Spleen (tissue), 11 donors: ENCODE measurements around the gene CUX1. TPM values are rescaled to one million over a fixed set of nuclear protein-coding genes. Genes with fewer than 3 reads are reported as not detected.
"Not testable (repeated sequence)": the region's sequence is repeated elsewhere in the genome, so short reads cannot be mapped to it uniquely, and the experiment has no call there.

ENCODE experiments used
- DNase-seq: peaks from one replicate; pipeline ENCODE4 v3.0.0-alpha.2; 2020
- H3K27ac ChIP-seq, 8 donors: fragments of 200-600 bp; sonication (generic) in 7 of 8; 1 replicate in 4 of 8; 2 replicates in 4 of 8; pipeline versions ENCODE4 v1.5.0 to v1.8.0; 2016 to 2021; ENCODE audit warnings: inconsistent platforms in 4 of 8, mild to moderate bottlenecking in 4 of 8, moderate library complexity in 1 of 8
- H3K27me3 ChIP-seq, 7 donors: fragments of 200-600 bp; sonication (generic) in 6 of 7; replicated peaks in 1 of 7; 1 replicate in 4 of 7; 2 replicates in 3 of 7; pipeline versions ENCODE4 v1.5.0 to v1.8.0; 2016 to 2021; ENCODE audit warnings: inconsistent platforms in 3 of 7, mild to moderate bottlenecking in 1 of 7
- H3K36me3 ChIP-seq, 6 donors: fragments of 200-600 bp; sonication (generic) in 5 of 6; 1 replicate in 4 of 6; 2 replicates in 2 of 6; pipeline versions ENCODE4 v1.5.0 to v1.8.0; 2016 to 2021; ENCODE audit warnings: inconsistent platforms in 2 of 6
- H3K4me1 ChIP-seq, 6 donors: fragments of 200-600 bp; sonication (generic) in 5 of 6; 1 replicate in 3 of 6; 2 replicates in 3 of 6; pipeline versions ENCODE4 v1.5.0 to v1.8.0; 2016 to 2021; ENCODE audit warnings: inconsistent platforms in 3 of 6
- H3K4me3 ChIP-seq, 8 donors: fragments of 200-600 bp; sonication (generic) in 7 of 8; 1 replicate in 4 of 8; 2 replicates in 4 of 8; pipeline versions ENCODE4 v1.5.0 to v1.8.0; 2016 to 2021; ENCODE audit warnings: inconsistent platforms in 4 of 8, mild to moderate bottlenecking in 4 of 8, moderate library complexity in 2 of 8
- H3K9me3 ChIP-seq, 8 donors: fragments of 200-600 bp; sonication (generic) in 7 of 8; 1 replicate in 4 of 8; 2 replicates in 4 of 8; pipeline versions ENCODE4 v1.5.0 to v1.8.0; 2016 to 2021; ENCODE audit warnings: inconsistent platforms in 4 of 8
- POLR2A ChIP-seq, 3 donors: fragments of 450-650 bp; IDR thresholded peaks; one replicate each; pipeline ENCODE4 v1.5.1; 2017; ENCODE audit warnings: antibody characterized with exemption in 3 of 3, mild to moderate bottlenecking in 1 of 3
- POLR2AphosphoS5 ChIP-seq, 3 donors: sonication (generic); formaldehyde crosslinking; IDR thresholded peaks; one replicate each; pipeline ENCODE4 v1.5.1; 2017; ENCODE audit warnings: antibody characterized with exemption in 3 of 3
- WGBS, 5 donors: extraction: QIAGEN DNeasy Blood & Tissue Kit in 3 of 5; methylation state at CpG; one replicate each; pipeline versions ENCODE4 v1.1.5 to v1.1.7; 2013 to 2018; 5-methylcytosine and 5-hydroxymethylcytosine counted together
- intact Hi-C: fragments of 100-400 bp; cut with DNase I; formaldehyde crosslinking; loops from one replicate; pipeline ENCODE4 v1.15.0; 2023; ENCODE audit warnings: low total_unique reads
- polyA plus RNA-seq, 3 donors: library from polyadenylated mRNA; stranded (reverse); fragments of 200-250 nt; gene quantifications; one replicate each; pipeline ENCODE4 v1.2.1, GENCODE V29; 2013
- total RNA-seq, 7 donors: library from RNA; depleted of rRNA in 3 of 7; stranded (reverse); fragments of >200 nt in 3 of 7; fragmentation: NEBNext Ultra II Directional in 4 of 7; extraction: Animal tissue kit (Norgen Biotek cat#: 25700) in 4 of 7; gene quantifications; one replicate each; pipeline versions ENCODE4 v1.1.0 to v1.2.1, GENCODE V29; 2016 to 2021
- TF ChIP-seq, protein P1 (sequence below), 11 experiments: fragments of 200-600 bp in 7 of 11; fragments of 450-650 bp in 4 of 11; sonication (generic) in 4 of 11; IDR thresholded peaks in 8 of 11; conservative IDR thresholded peaks in 3 of 11; 1 replicate in 7 of 11; 2 replicates in 4 of 11; pipeline versions ENCODE4 v1.4.0 to v1.8.0; 2016 to 2021; ENCODE audit warnings: antibody characterized with exemption in 11 of 11, inconsistent platforms in 4 of 11, mild to moderate bottlenecking in 1 of 11
- donor health status: healthy with polysubstance abuse.
- donor health status: DM: no; HTN: no; CAD: no; lungs with moderate emphysema.
- donor health status: DM: no; HTN: no; CAD: no.
- donor health status: Bipolar disorder and iron deficiency.
- donor health status: healthy.
- donor health status: DM: no; HTN: no; CAD: no.
- donor health status: DM: yes; HTN: yes; CAD: no.

Gene CUX1
- total and polyA plus RNA-seq, 10 donors, result 9.1 to 95.8 (median 61.9) TPM

DNA sequence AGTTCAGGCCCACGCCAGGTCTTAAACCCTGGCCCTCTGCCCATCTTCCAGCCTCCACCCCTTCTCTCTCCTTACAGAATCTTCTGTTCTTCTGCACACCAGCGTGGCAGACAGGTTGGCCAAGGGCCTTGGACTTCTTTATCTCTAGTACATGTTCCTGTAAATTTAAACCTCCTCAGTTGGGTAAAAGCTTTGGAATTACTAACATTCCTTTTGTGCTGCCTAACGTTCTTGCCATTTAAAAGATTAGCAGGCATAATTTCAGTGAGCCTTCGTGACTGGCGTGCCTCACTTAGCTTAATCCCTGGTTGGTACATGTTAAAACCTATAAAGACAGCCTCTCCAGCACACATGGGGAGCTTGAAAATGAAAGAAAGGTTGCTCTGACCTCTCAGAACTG, 192.2 kb downstream of the CUX1 start:
- Histone ChIP-seq H3K27ac (no peak overlapping the region), H3K36me3 (peaks cover 0 to 32% (median 0%) of the 10 kb centered on the region in 6 donors)
- TF ChIP-seq POLR2A (IDR thresholded peaks at IDR 0.05) (no peak), POLR2AphosphoS5 (IDR thresholded peaks at IDR 0.05) (no peak)
- TF ChIP-seq, protein P1, sequence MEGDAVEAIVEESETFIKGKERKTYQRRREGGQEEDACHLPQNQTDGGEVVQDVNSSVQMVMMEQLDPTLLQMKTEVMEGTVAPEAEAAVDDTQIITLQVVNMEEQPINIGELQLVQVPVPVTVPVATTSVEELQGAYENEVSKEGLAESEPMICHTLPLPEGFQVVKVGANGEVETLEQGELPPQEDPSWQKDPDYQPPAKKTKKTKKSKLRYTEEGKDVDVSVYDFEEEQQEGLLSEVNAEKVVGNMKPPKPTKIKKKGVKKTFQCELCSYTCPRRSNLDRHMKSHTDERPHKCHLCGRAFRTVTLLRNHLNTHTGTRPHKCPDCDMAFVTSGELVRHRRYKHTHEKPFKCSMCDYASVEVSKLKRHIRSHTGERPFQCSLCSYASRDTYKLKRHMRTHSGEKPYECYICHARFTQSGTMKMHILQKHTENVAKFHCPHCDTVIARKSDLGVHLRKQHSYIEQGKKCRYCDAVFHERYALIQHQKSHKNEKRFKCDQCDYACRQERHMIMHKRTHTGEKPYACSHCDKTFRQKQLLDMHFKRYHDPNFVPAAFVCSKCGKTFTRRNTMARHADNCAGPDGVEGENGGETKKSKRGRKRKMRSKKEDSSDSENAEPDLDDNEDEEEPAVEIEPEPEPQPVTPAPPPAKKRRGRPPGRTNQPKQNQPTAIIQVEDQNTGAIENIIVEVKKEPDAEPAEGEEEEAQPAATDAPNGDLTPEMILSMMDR (IDR thresholded peaks at IDR 0.05 in 8 of 11, conservative IDR thresholded peaks at IDR 0.05 in 3 of 11), result no peak

DNA sequence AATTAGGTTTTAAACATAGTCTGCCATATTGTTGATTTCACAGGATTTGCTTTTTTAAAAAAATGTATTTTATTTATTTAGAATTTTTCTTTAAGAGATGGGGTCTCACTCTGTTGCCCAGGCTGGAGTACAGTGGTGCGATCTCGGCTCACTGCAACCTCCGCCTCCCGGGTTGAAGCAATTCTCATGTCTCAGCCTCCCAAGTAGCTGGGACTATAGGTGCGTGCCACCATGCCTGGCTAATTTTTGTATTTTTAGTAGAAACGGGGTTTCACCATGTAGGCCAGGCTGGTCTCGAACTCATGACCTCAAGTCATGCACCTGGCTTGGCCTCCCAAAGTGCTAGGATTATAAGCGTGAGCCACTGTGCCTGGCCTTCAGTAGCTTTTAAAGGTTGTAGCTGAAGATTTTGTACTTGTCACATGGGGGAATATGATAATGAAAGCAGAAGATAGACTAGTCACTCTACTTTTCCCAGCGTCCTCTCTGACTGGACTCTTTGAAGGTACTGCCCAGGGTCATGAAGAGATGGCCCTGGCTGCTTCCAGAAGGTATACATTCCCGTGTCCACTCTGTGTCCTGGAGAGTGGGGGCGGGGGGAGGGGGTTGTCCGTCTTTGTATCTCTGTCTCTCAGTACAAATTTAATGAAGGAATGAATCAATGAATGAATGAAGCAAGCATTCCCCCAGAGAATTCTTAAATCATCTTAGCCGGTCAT, 194.8 kb downstream of the CUX1 start:
- H3K27ac ChIP-seq, DNase-seq, H3K4me3 ChIP-seq, H3K27me3 ChIP-seq, H3K9me3 ChIP-seq, H3K4me1 ChIP-seq, intact Hi-C loops: not testable (repeated sequence)
- WGBS, 5 donors, result 93 to 98% (median 95%) methylated on average over 13 of the region's 13 CpGs
- peaks cover 0 to 33% (median 2%) of the 10 kb centered on the region in 6 donors for H3K36me3 ChIP-seq

More for the DNA sequence above, 192.2 kb downstream of the CUX1 start:
- no peak for DNase-seq
- H3K27me3 ChIP-seq, result no peaks in the 10 kb centered on the region
- WGBS, 5 donors, result 83 to 95% (median 92%) methylated on average over 5 of the region's 5 CpGs
- intact Hi-C loops, result no loop called here
- H3K4me3 ChIP-seq, result no peak overlapping the region
- H3K9me3 ChIP-seq, result no peaks in the 10 kb centered on the region
- no peaks in the 10 kb centered on the region for H3K4me1 ChIP-seq

DNA sequence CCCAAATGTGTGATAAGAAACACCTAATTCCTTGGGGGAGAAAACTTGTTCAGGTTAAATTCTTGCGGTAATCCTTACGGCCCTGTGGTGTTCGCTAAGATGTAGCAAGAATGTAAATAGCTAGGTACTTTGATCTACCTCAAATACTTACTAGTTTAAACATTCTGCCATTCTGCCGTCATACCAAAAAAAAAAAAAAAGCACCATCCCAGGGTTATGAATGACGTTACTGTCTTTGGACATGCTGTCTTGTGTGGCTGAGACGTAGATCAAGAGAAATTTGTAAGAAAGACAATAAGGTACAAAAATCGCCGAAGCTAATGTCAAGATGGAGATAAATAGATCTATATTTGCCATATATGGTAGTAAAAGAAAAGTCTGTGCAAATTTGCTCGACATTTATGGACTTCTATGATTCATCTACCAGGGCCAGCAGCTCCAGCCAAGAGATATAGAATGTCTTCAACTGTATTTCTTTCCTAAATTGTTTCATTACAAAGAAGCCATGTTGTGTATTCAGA, 195.6 kb downstream of the CUX1 start:
- Histone ChIP-seq H3K27me3 (no peaks in the 10 kb centered on the region), H3K27ac (no peak overlapping the region), H3K4me3 (no peak overlapping the region), H3K4me1 (no peaks in the 10 kb centered on the region), H3K36me3 (peaks cover 0 to 33% (median 2%) of the 10 kb centered on the region in 6 donors), H3K9me3 (no peaks in the 10 kb centered on the region)
- 80 to 91% (median 85%) methylated on average over 9 of the region's 9 CpGs for WGBS, 5 donors
- intact Hi-C loops, result no loop called here
- TF ChIP-seq POLR2AphosphoS5 (IDR thresholded peaks at IDR 0.05) (no peak), POLR2A (IDR thresholded peaks at IDR 0.05) (no peak)
- TF ChIP-seq, protein P1 (IDR thresholded peaks at IDR 0.05 in 8 of 11, conservative IDR thresholded peaks at IDR 0.05 in 3 of 11), result no peak
- DNase-seq, result no peak

DNA sequence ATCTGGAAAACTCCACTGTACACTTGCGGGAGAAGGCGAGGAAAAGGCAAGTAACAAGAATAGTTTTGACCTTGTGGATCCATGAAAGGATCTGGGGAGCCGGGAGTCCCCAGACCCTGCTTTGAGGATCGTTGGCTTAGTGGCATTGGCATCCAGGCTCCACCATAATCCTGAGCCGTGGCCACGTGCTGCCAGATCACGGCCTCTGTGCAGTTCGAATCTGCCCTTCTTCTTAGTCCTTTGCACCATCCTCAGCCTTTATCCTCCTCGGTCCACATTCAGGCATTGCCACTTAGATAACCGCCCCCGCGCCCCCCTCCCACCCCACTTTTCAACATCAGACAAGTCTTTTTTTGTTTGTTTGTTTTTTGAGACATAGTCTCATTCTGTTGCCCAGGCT, 201.4 kb downstream of the CUX1 start:
- DNase-seq, result peak; percentile 29
- H3K4me1 ChIP-seq, result peaks cover 0 to 1% (median 0%) of the 10 kb centered on the region in 6 donors
- 85 to 95% (median 93%) methylated on average over 12 of the region's 12 CpGs for WGBS, 5 donors
- H3K27ac ChIP-seq, result no peak overlapping the region
- H3K36me3 ChIP-seq, result peaks cover 0 to 27% (median 2%) of the 10 kb centered on the region in 6 donors
- intact Hi-C loops, result no loop called here
- no peaks in the 10 kb centered on the region for H3K27me3 ChIP-seq
- TF ChIP-seq POLR2A (IDR thresholded peaks at IDR 0.05) (no peak), POLR2AphosphoS5 (IDR thresholded peaks at IDR 0.05) (no peak)
- TF ChIP-seq, protein P1 (IDR thresholded peaks at IDR 0.05 in 8 of 11, conservative IDR thresholded peaks at IDR 0.05 in 3 of 11), result no peak
- no peak overlapping the region for H3K4me3 ChIP-seq
- H3K9me3 ChIP-seq, result no peaks in the 10 kb centered on the region
